ENCODE results near the gene C2orf42. TPM values are rescaled to one million over a fixed set of nuclear protein-coding genes. Genes with fewer than 3 reads are reported as not detected.
"Not testable (repeated sequence)": the region's sequence is repeated elsewhere in the genome, so short reads cannot be mapped to it uniquely, and the experiment has no call there.

Gene C2orf42
- polyA plus RNA-seq, 6 donors from 2014 or later: 14.1 to 35.5 (median 23.4) TPM

GRCh38 chr2:70102323-70102905 is 88.4 kb downstream of the C2orf42 start:
- peak overlapping the region in 1 of 8 donors; percentile 6 for H3K4me3 Mint-ChIP-seq

GRCh38 chr2:70101686-70102085 is 89.1 kb downstream of the C2orf42 start:
- ATAC-seq (ENCODE audit: low read depth in 2 of 2); H3K9me3 Mint-ChIP-seq; H3K27ac Mint-ChIP-seq: not testable (repeated sequence)

More at GRCh38 chr2:70102323-70102905, 88.4 kb downstream of the C2orf42 start:
- H3K27me3 Mint-ChIP-seq; H3K36me3 Mint-ChIP-seq; ATAC-seq (ENCODE audit: low read depth in 2 of 2); DNase-seq; H3K9me3 Mint-ChIP-seq: not testable (repeated sequence)
- Mint-ChIP-seq H3K27ac (peak overlapping the region in 1 of 6 donors; percentile 54), H3K4me1 (peaks cover 17 to 42% (median 32%) of the 10 kb centered on the region in 3 donors)

GRCh38 chr2:70101174-70101573 is 89.6 kb downstream of the C2orf42 start:
- H3K4me3 Mint-ChIP-seq: no peak overlapping the region
- H3K36me3 Mint-ChIP-seq: no peaks in the 10 kb centered on the region
- H3K4me1 Mint-ChIP-seq: peaks cover 11 to 34% (median 25%) of the 10 kb centered on the region in 3 donors
- no peak overlapping the region for H3K27ac Mint-ChIP-seq
- no peaks in the 10 kb centered on the region for H3K27me3 Mint-ChIP-seq
- ATAC-seq (ENCODE audit: low read depth in 2 of 2) (no peak), DNase-seq (no peak)
- no peaks in the 10 kb centered on the region for H3K9me3 Mint-ChIP-seq

More at GRCh38 chr2:70101686-70102085, 89.1 kb downstream of the C2orf42 start:
- H3K36me3 Mint-ChIP-seq, H3K4me3 Mint-ChIP-seq, DNase-seq, H3K27me3 Mint-ChIP-seq: not testable (repeated sequence)
- H3K4me1 Mint-ChIP-seq: peaks cover 11 to 35% (median 25%) of the 10 kb centered on the region in 3 donors

Other genes with a start within 250 kb of the C2orf42 start
- gene ASPRV1, start 229.4 kb downstream of the C2orf42 start, polyA plus RNA-seq (ENCODE audit: low read depth in 6 of 6): under 1 TPM in 5 of 6 donors, not detected in 1; 0.12 to 0.44 (median 0.32) TPM
- gene PCBP1, start 103.5 kb downstream of the C2orf42 start, polyA plus RNA-seq (ENCODE audit: low read depth in 6 of 6): 100 to 1,000 TPM; 108 to 148 (median 126) TPM
- 100 to 1,000 TPM in 1 of 6 donors, 10 to 100 TPM in 5; 43.6 to 106 (median 74.1) TPM for gene TIA1, start 57.6 kb upstream of the C2orf42 start, polyA plus RNA-seq (ENCODE audit: low read depth in 6 of 6)
- 10 to 100 TPM in 3 of 6 donors, 1 to 10 TPM in 3; 2.9 to 12.0 (median 9.5) TPM for gene PCYOX1, start 67.1 kb upstream of the C2orf42 start, polyA plus RNA-seq (ENCODE audit: low read depth in 6 of 6)
- gene SNRPG, start 102.7 kb upstream of the C2orf42 start, polyA plus RNA-seq (ENCODE audit: low read depth in 6 of 6): 100 to 1,000 TPM; 196 to 242 (median 226) TPM
- gene FAM136A, start 111.0 kb upstream of the C2orf42 start, polyA plus RNA-seq (ENCODE audit: low read depth in 6 of 6): 10 to 100 TPM; 31.7 to 73.7 (median 45.0) TPM